Endothelial cell of umbilical vein (primary cell): ENCODE results near the gene CENPA. TPM values are rescaled to one million over a fixed set of nuclear protein-coding genes. Genes with fewer than 3 reads are reported as not detected.
A peak's percentile ranks its signal among the peaks of the same experiment; 100 is the strongest.

ENCODE experiments used
- BruUV-seq: library from RNA; stranded (reverse); fragments of 400-500 nt; replicated peaks from 2 replicates; lab custom pipeline; 2021; lab: Mats Ljungman, UMichigan
- CTCF ChIA-PET: fragments of 300-600, 350-600 bp; sonication (Branson Sonifier 250); formaldehyde crosslinking; loops from one replicate; lab custom pipeline; 2021; ENCODE audit warnings: antibody characterized with exemption, inconsistent platforms; lab: Charles Lee
- POLR2A ChIA-PET: fragments of 300-600, 350-600 bp; sonication (Branson Sonifier 250); formaldehyde crosslinking; loops from one replicate; lab custom pipeline; 2021; ENCODE audit warnings: antibody characterized with exemption, inconsistent platforms; lab: Charles Lee
- DNase-seq: peaks from one replicate; pipeline ENCODE4 v3.0.0-alpha.2; 2011; ENCODE audit warnings: low read depth, low spot score
- FAIRE-seq: peaks from 2 replicates; lab custom pipeline; 2011; peaks lifted over from hg19 to GRCh38; lab: Jason Lieb, UNC
- H2AFZ ChIP-seq: 2 replicates; pipeline ENCODE4 v1.6.0; 2012; ENCODE audit warnings: low read depth, low read length, control low read depth, inconsistent platforms
- H3K27ac ChIP-seq: 2 replicates; pipeline ENCODE4 v1.5.1; 2011; ENCODE audit warnings: low read depth, mild to moderate bottlenecking, control low read depth, low read length, moderate library complexity; ENCODE audit not compliant: insufficient read depth
- H3K27me3 ChIP-seq, 2 experiments: 2 replicates each; pipeline versions ENCODE4 v1.6.0 to v1.6.1; 2011; ENCODE audit warnings: low read length in 2 of 2, mixed read lengths in 1 of 2; ENCODE audit not compliant: control insufficient read depth in 2 of 2, insufficient read depth in 2 of 2
- H3K36me3 ChIP-seq, 2 experiments: 2 replicates in 1 of 2; 3 replicates in 1 of 2; pipeline ENCODE4 v1.5.1; 2011; ENCODE audit warnings: low read length in 2 of 2, mild to moderate bottlenecking in 1 of 2, moderate library complexity in 1 of 2; ENCODE audit not compliant: control insufficient read depth in 2 of 2, insufficient read depth in 2 of 2; ENCODE audit errors: extremely low read depth in 1 of 2
- H3K4me1 ChIP-seq: 3 replicates; pipeline ENCODE4 v1.5.1; 2011; ENCODE audit warnings: mild to moderate bottlenecking, low read length; ENCODE audit not compliant: control insufficient read depth, insufficient read depth; ENCODE audit errors: extremely low read depth
- H3K4me2 ChIP-seq: 2 replicates; pipeline ENCODE4 v1.6.1; 2011; ENCODE audit warnings: low read length, control low read depth, mixed read lengths; ENCODE audit not compliant: insufficient read depth
- H3K4me3 ChIP-seq, 3 experiments: fragments of 200-600 bp in 1 of 3; sonication (generic), shearing (Covaris generic) in 1 of 3; replicated peaks in 1 of 3; 2 replicates each; pipeline ENCODE4 v1.5.1; 2011 to 2016; ENCODE audit warnings: control low read depth in 3 of 3, low read length in 3 of 3, mild to moderate bottlenecking in 2 of 3, inconsistent platforms in 1 of 3, low read depth in 1 of 3, moderate library complexity in 1 of 3; ENCODE audit not compliant: insufficient read depth in 1 of 3
- H3K79me2 ChIP-seq: 2 replicates; pipeline ENCODE4 v1.6.0; 2012; ENCODE audit warnings: low read length, inconsistent platforms; ENCODE audit not compliant: control insufficient read depth, insufficient read depth
- H3K9ac ChIP-seq: replicated peaks from 2 replicates; pipeline ENCODE3; 2011; ENCODE audit warnings: low read length, control low read depth; ENCODE audit not compliant: insufficient read depth; ENCODE audit errors: extremely low read depth
- H3K9me1 ChIP-seq: replicated peaks from 3 replicates; pipeline ENCODE4 v1.6.0; 2011; ENCODE audit warnings: mild to moderate bottlenecking, low read length; ENCODE audit not compliant: control insufficient read depth, insufficient read depth; ENCODE audit errors: extremely low read depth
- H3K9me3 ChIP-seq: replicated peaks from 2 replicates; pipeline ENCODE4 v1.5.1; 2012; ENCODE audit warnings: low read length, inconsistent platforms; ENCODE audit not compliant: control insufficient read depth, insufficient read depth
- H4K20me1 ChIP-seq: replicated peaks from 2 replicates; pipeline ENCODE3; 2011; ENCODE audit warnings: mild to moderate bottlenecking, low read length; ENCODE audit not compliant: control insufficient read depth, insufficient read depth; ENCODE audit errors: extremely low read depth
- CTCF ChIP-seq, 2 donors: IDR thresholded peaks; 1 replicate in 1 of 2; 2 replicates in 1 of 2; pipeline ENCODE4 v1.5.1; 2011; ENCODE audit warnings: low read length in 2 of 2, mild to moderate bottlenecking in 2 of 2, moderate library complexity in 2 of 2, control low read depth in 1 of 2, inconsistent platforms in 1 of 2, low read depth in 1 of 2; ENCODE audit not compliant: insufficient read depth in 1 of 2; ENCODE audit errors: extremely low read depth in 1 of 2
- EZH2 ChIP-seq: IDR thresholded peaks from 2 replicates; pipeline ENCODE4 v1.6.1; 2012; ENCODE audit warnings: borderline replicate concordance, low read depth, mild to moderate bottlenecking, moderate library complexity, low read length, inconsistent platforms; ENCODE audit not compliant: severe bottlenecking
- GATA2 ChIP-seq: IDR thresholded peaks from 2 replicates; pipeline ENCODE4 v1.7.0; 2011; ENCODE audit warnings: low read depth, mild to moderate bottlenecking, moderate library complexity, mixed read lengths, low read length; ENCODE audit not compliant: insufficient read length, insufficient read depth
- MAX ChIP-seq: IDR thresholded peaks from 2 replicates; pipeline ENCODE4 v1.6.1; 2011; ENCODE audit not compliant: insufficient read depth, insufficient read length
- POLR2A ChIP-seq: IDR thresholded peaks from 2 replicates; pipeline ENCODE4 v1.6.1; 2012; ENCODE audit warnings: low read depth, mild to moderate bottlenecking, control low read depth, low read length
- POLR2AphosphoS5 ChIP-seq: IDR thresholded peaks from 2 replicates; pipeline ENCODE4 v1.6.1; 2012; ENCODE audit warnings: low read depth, mild to moderate bottlenecking, control low read depth, low read length, moderate library complexity; ENCODE audit not compliant: insufficient read depth
- dilution Hi-C: fragments of 300-500 bp; cut with MboI; formaldehyde crosslinking; loops from one replicate; pipeline ENCODE4 v1.15.0; 2019; ENCODE audit warnings: low sequenced_read_pairs; ENCODE audit not compliant: extremely low pct_ligation_motif_present
- intact Hi-C: fragments of 100-400 bp; cut with micrococcal nuclease; formaldehyde crosslinking; loops from one replicate; pipeline ENCODE4 v1.10.0; 2022
- polyA plus RNA-seq, 4 experiments: library from polyadenylated mRNA; depleted of rRNA in 3 of 4; stranded (reverse) in 3 of 4; unstranded in 1 of 4; fragments of >200 nt; gene quantifications; 2 replicates each; pipeline versions ENCODE4 v1.2.1 to v1.2.3, GENCODE V29; 2011 to 2012; ENCODE audit warnings: missing spikeins in 1 of 4
- total RNA-seq: library from RNA; stranded (reverse); gene quantifications from 2 replicates; pipeline ENCODE4 v1.2.3, GENCODE V29; 2021

The CENPA gene
- total and polyA plus RNA-seq, 2 donors (not counting 3 experiments of a cell fraction or from before 2014, with no cell fraction given), result 22.0 to 33.1 TPM

- intact Hi-C loops, result no loop called here
- Histone ChIP-seq H3K27ac (no peak overlapping the region), H3K4me1 (peaks cover 25% of the 10 kb centered on the region), H2AFZ (no peak overlapping the region), H3K4me3 (no peak overlapping the region), H3K9ac (no peak overlapping the region), H3K9me1 (no peaks in the 10 kb centered on the region), H3K4me2 (no peak overlapping the region), H3K27me3 (no peaks in the 10 kb centered on the region), H3K9me3 (no peaks in the 10 kb centered on the region), H3K79me2 (peaks cover 70% of the 10 kb centered on the region), H3K36me3 (peaks cover 0 to 3% of the 10 kb centered on the region in 2 experiments), H4K20me1 (no peaks in the 10 kb centered on the region)
- no TSS peak for BruUV-seq
- TF ChIP-seq EZH2, result no peak
- no peak for TF ChIP-seq CTCF (IDR thresholded peaks at IDR 0.05; ENCODE audit: extremely low read depth in 1 of 2, insufficient read depth in 1 of 2, low read depth in 1 of 2, low read length in 2 of 2)
- no peak for TF ChIP-seq MAX
- TF ChIP-seq POLR2AphosphoS5, result no peak
- TF ChIP-seq POLR2A, result no peak
- TF ChIP-seq GATA2, result no peak
- CTCF ChIA-PET, result interaction anchor here (0.6 to 1.5 kb wide), 6 partner anchors 8 to 190 kb away, joined by 3 to 6 read pairs (median 5); partner anchors contain the start of gene CENPA
- POLR2A ChIA-PET, result no interaction called here
- dilution Hi-C loops, result no loop called here
- FAIRE-seq (no peak), DNase-seq (peak; percentile 24)
Observed at GRCh38 chr2:26769089-26769761, 16.6 kb upstream of the CENPA start.
